GM12872 (cell line): ENCODE results near the gene UBAC2.

ENCODE experiments used
- TF ChIP-seq, protein P1 (sequence below): IDR thresholded peaks from 3 replicates; pipeline ENCODE4 v1.5.1; 2011; ENCODE audit warnings: low read depth, mild to moderate bottlenecking, low read length, moderate library complexity; ENCODE audit not compliant: insufficient read depth

Gene UBAC2

DNA sequence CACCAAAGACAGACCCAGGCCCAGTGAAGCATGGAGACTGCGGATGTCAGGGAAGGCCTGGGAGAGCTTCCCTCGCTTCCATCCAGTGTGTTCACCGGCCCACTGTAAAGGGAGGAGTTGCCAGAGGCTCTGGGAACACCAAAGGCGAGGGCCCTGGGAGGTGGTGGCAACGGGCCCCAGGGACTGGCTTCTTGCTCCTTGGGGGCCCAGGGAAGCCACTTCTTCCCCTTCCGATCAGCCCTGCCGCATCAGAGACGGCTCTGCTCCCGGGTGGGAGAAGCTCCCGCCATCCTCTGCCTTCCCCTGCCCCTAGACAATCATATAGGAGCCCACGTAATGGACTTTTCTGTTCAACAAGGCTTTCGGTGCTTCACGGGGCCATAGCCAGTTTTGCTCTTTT, 189.9 kb downstream of the UBAC2 start:
- TF ChIP-seq, protein P1, sequence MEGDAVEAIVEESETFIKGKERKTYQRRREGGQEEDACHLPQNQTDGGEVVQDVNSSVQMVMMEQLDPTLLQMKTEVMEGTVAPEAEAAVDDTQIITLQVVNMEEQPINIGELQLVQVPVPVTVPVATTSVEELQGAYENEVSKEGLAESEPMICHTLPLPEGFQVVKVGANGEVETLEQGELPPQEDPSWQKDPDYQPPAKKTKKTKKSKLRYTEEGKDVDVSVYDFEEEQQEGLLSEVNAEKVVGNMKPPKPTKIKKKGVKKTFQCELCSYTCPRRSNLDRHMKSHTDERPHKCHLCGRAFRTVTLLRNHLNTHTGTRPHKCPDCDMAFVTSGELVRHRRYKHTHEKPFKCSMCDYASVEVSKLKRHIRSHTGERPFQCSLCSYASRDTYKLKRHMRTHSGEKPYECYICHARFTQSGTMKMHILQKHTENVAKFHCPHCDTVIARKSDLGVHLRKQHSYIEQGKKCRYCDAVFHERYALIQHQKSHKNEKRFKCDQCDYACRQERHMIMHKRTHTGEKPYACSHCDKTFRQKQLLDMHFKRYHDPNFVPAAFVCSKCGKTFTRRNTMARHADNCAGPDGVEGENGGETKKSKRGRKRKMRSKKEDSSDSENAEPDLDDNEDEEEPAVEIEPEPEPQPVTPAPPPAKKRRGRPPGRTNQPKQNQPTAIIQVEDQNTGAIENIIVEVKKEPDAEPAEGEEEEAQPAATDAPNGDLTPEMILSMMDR: no peak

DNA sequence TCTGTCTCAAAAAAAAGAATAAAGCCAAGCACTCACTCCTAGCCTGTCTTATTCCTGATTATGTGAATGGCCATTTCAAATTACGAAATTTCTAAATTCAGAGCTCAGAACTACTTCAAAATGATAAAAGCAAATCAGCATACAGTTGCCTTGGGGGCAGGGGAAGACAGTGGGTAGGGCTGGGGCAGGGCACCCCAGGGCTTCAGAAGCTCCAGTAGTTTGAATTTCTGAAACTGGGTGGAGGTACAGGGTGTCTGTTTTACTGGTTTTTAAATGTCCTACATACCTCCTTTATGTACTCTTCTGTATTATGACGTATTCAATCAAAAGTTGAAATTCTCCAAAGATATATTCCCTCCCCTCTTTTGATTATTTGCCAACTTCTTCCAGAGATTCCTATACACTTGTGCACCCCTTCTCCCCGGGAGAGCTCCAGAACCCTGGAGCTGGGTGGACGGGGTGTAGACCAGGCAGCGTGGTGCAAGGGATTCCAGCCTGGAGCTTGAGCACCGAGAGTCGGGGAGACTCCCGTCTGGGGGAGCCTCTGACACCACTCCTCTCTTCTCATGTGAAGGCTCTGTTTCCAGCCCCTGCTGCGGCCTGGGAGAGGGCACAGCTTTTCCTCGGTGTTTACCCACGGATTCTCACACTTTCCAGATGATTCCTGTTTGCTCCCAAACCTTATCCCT, 191.3 kb downstream of the UBAC2 start:
- TF ChIP-seq, protein P1: no peak

DNA sequence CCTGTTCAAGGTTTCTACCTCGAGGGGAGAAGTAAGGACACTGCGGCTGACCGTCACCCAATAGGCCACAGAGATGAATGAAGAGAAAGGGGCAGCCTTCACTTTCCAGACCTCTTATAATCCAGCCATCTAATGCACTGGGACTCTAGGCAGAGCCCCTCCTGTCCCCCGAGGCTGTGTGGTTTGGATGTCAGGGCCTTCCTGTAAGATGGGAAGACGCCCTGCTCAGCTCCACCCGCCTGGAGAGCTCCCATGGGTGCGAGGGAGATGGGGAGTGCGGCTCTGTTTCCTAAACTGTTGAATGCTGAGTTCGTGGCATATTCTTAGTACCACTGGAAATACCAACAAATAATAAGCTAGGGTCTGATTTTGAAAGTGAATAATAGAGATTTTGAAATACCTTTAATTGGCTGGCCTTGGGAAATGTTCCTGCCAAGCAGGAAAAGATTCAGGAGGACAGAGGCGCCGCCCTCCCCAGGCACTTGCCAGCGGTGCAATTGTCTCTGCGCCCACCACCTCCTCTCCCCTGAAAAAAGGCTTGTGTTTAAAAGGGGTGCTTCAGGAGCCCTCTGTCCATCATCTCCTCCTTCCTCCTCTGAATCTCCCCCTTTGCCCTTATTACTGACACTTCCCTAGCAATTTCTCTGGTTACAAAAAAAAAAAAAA, 191.9 kb downstream of the UBAC2 start:
- TF ChIP-seq, protein P1: no peak

GRCh38 chr13:99393791-99394735, 193.4 kb downstream of the UBAC2 start:
- TF ChIP-seq, protein P1: no peak

DNA sequence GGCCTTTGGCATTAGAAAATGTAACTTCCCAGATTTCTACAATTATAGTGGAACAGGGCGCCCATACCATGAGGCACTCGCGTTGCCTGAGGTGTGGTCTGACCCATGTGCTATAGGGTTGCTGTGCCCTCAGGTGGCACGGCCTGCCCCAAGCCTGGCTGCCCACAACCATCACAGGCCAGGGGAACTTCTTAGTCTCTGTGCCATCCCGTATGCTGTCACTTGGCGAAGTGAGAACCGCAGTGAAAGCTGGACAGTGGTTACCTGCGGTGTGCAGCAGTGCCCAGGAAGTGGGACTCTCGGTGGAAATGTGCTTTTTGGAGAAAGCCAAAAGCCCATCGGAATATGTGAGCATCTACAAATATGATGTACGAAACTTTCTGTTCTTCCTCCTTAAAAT, 194.8 kb downstream of the UBAC2 start:
- TF ChIP-seq, protein P1: no peak

GRCh38 chr13:99396446-99396845, 195.8 kb downstream of the UBAC2 start:
- TF ChIP-seq, protein P1: no peak

DNA sequence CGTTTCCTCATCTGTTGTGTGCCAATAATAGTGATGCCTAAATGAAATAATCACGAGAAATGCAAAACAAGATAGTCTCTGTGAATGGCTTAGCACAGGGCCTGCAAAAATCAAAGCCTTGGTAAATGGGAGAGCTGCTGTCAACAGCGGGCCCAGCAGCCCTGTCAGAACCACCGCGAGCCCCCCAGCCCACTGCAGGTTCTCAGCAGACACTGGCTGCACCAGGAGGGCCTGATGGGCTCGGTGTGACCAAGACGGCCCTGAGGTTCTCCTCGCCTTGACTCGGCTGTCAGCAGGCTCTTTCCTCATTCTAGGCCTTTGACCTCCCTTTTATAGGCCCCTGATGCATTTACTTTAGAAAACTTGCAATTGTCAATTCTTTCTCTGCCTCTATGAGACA, 197.4 kb downstream of the UBAC2 start:
- TF ChIP-seq, protein P1: no peak
